GM21619 (cell line): ENCODE measurements around the gene SLC6A9.

Source experiments
- ATAC-seq: cut with Tn5 transposase; IDR thresholded peaks from one replicate; pipeline ENCODE4 v1.9.1; 2021; ENCODE audit not compliant: unreplicated experiment

The SLC6A9 gene

GRCh38 chr1:44029911-44030604 is 1.2 kb downstream of the SLC6A9 start:
- ATAC-seq: peak; percentile 80

- peak; percentile 4 for ATAC-seq
Measured at GRCh38 chr1:44029260-44029910, 1.9 kb downstream of the SLC6A9 start.

- ATAC-seq: no peak
Measured at GRCh38 chr1:44027320-44027719, 3.9 kb downstream of the SLC6A9 start.

- ATAC-seq: no peak
Measured at GRCh38 chr1:44025816-44026215, 5.4 kb downstream of the SLC6A9 start.

- no peak for ATAC-seq
Measured at GRCh38 chr1:44024903-44025525, 6.2 kb downstream of the SLC6A9 start.

GRCh38 chr1:44024031-44024902 is 7.0 kb downstream of the SLC6A9 start:
- no peak for ATAC-seq

- no peak for ATAC-seq
Measured at GRCh38 chr1:44021581-44022321, 9.5 kb downstream of the SLC6A9 start.

- no peak for ATAC-seq
Measured at GRCh38 chr1:44021156-44021555, 10.1 kb downstream of the SLC6A9 start.

GRCh38 chr1:44020464-44020863 is 10.8 kb downstream of the SLC6A9 start:
- no peak for ATAC-seq

- no peak for ATAC-seq
Measured at GRCh38 chr1:44019466-44019948, 11.8 kb downstream of the SLC6A9 start.

- ATAC-seq: no peak
Measured at GRCh38 chr1:44016890-44017400, 14.3 kb downstream of the SLC6A9 start.

- no peak for ATAC-seq
Measured at GRCh38 chr1:44016041-44016889, 15.0 kb downstream of the SLC6A9 start.

- no peak for ATAC-seq
Measured at GRCh38 chr1:44015206-44015605, 16.1 kb downstream of the SLC6A9 start.

- ATAC-seq: no peak
Measured at GRCh38 chr1:44014365-44015104, 16.7 kb downstream of the SLC6A9 start.

- no peak for ATAC-seq
Measured at GRCh38 chr1:44013949-44014348, 17.3 kb downstream of the SLC6A9 start.

- ATAC-seq: no peak
Measured at GRCh38 chr1:44012941-44013609, 18.2 kb downstream of the SLC6A9 start.

GRCh38 chr1:44012404-44012803 is 18.9 kb downstream of the SLC6A9 start:
- no peak for ATAC-seq

GRCh38 chr1:44010935-44011471 is 20.3 kb downstream of the SLC6A9 start:
- ATAC-seq: no peak
